ENCODE measurements around the gene SPTB.

- TF ChIP-seq CTCF (IDR thresholded peaks at IDR 0.05; ENCODE audit: borderline replicate concordance, extremely low read depth, low read length, poor library complexity, severe bottlenecking) (no peak), EZH2 (IDR thresholded peaks at IDR 0.05; ENCODE audit: borderline replicate concordance, low read depth, low read length, severe bottlenecking) (no peak)
These were observed 101.5 kb downstream of the SPTB start for GRCh38 chr14:64778104-64778754.

Measured in DND-41 (cell line).